A549 (cell line): ENCODE data around the gene AOAH. TPM values are rescaled to one million over a fixed set of nuclear protein-coding genes. Genes with fewer than 3 reads are reported as not detected.

Source experiments
- ATAC-seq, 2 experiments: fragments of 200-7000 bp in 1 of 2; fragments of >200 bp in 1 of 2; cut with Nextera tagmentation in 1 of 2; cut with Tn5 transposase in 1 of 2; 3 replicates each; pipeline versions ENCODE4 v1.8.0 to v1.9.1; 2018 to 2020; ENCODE audit warnings: mild to moderate bottlenecking in 1 of 2, moderate library complexity in 1 of 2
- CTCF ChIA-PET: fragments of 300-600 bp; sonication (Branson Sonifier 250); formaldehyde crosslinking; extraction: SDS; loops from one replicate; lab custom pipeline; 2021; ENCODE audit warnings: antibody characterized with exemption, inconsistent platforms; lab: Yijun Ruan, JAX
- POLR2A ChIA-PET: fragments of 350-600 bp; formaldehyde crosslinking; extraction: SDS; loops from one replicate; lab custom pipeline; 2021; ENCODE audit warnings: antibody characterized with exemption, inconsistent platforms; lab: Yijun Ruan, JAX
- DNase-seq, 2 experiments: peaks; one replicate each; pipeline versions ENCODE4 v3.0.0 to v3.0.0-alpha.2; 2011 to 2016; ENCODE audit warnings: low read depth in 1 of 2, low spot score in 1 of 2
- FAIRE-seq: peaks from 2 replicates; lab custom pipeline; 2011; peaks lifted over from hg19 to GRCh38; lab: Jason Lieb, UNC
- H3K27ac ChIP-seq, 2 experiments: fragments of >200 bp; sonication (Bioruptor Twin); formaldehyde crosslinking; 3 replicates each; pipeline ENCODE4 v1.5.1; 2016 to 2017
- H3K4me1 ChIP-seq: fragments of >200 bp; sonication (Bioruptor Twin); formaldehyde crosslinking; 3 replicates; pipeline ENCODE4 v1.6.1; 2016
- H3K4me2 ChIP-seq: fragments of >200 bp; sonication (Bioruptor Twin); formaldehyde crosslinking; 3 replicates; pipeline ENCODE4 v1.6.1; 2016
- H3K4me3 ChIP-seq: fragments of >200 bp; sonication (Bioruptor Twin); formaldehyde crosslinking; 3 replicates; pipeline ENCODE4 v1.5.1; 2016
- H3K9me3 ChIP-seq: fragments of >200 bp; sonication (Bioruptor Twin); formaldehyde crosslinking; 3 replicates; pipeline ENCODE4 v1.6.1; 2016
- BHLHE40 ChIP-seq: IDR thresholded peaks from 2 replicates; pipeline ENCODE4 v1.6.1; 2012; ENCODE audit warnings: low read depth, low read length, inconsistent platforms
- ESRRA ChIP-seq: fragments of 150-350 bp; IDR thresholded peaks from 2 replicates; pipeline ENCODE4 v1.6.1; 2014; ENCODE audit warnings: mild to moderate bottlenecking, low read length, borderline replicate concordance
- FOXS1 ChIP-seq: fragments of 250-450 bp; sonication (Bioruptor Pico); IDR thresholded peaks from 2 replicates; pipeline ENCODE4 v1.5.0; 2020; ENCODE audit warnings: mild to moderate bottlenecking, moderate library complexity
- HDAC2 ChIP-seq: fragments of 200-600 bp; sonication (generic); IDR thresholded peaks from 2 replicates; pipeline ENCODE4 v1.6.1; 2016
- HMGXB4 ChIP-seq: fragments of 250-450 bp; sonication (Bioruptor Pico); IDR thresholded peaks from 2 replicates; pipeline ENCODE4 v1.5.0; 2021; ENCODE audit warnings: mild to moderate bottlenecking, moderate library complexity, borderline replicate concordance
- HOXA7 ChIP-seq: fragments of 250-450 bp; sonication (Bioruptor Pico); IDR thresholded peaks from 2 replicates; pipeline ENCODE4 v1.5.0; 2020; ENCODE audit warnings: mild to moderate bottlenecking, moderate library complexity
- HOXB13 ChIP-seq: fragments of 250-450 bp; sonication (Bioruptor Pico); IDR thresholded peaks from 2 replicates; pipeline ENCODE4 v1.5.0; 2020; ENCODE audit warnings: low read depth, mild to moderate bottlenecking, moderate library complexity
- JUN ChIP-seq, 2 experiments: fragments of >200 bp; sonication (Bioruptor Twin); formaldehyde crosslinking; IDR thresholded peaks; 2 replicates in 1 of 2; 3 replicates in 1 of 2; pipeline ENCODE4 v1.6.1; 2016 to 2017
- KDM1A ChIP-seq: fragments of 200-600 bp; sonication (generic); IDR thresholded peaks from 2 replicates; pipeline ENCODE4 v1.6.1; 2016; ENCODE audit warnings: low read depth, mild to moderate bottlenecking
- MAX ChIP-seq: IDR thresholded peaks from 2 replicates; pipeline ENCODE4 v1.6.1; 2012
- NFE2L2 ChIP-seq: fragments of 150-350 bp; conservative IDR thresholded peaks from 2 replicates; pipeline ENCODE4 v1.6.1; 2014; ENCODE audit warnings: low read length
- PHF8 ChIP-seq: fragments of 200-600 bp; sonication (generic); IDR thresholded peaks from 2 replicates; pipeline ENCODE4 v1.6.1; 2016; ENCODE audit warnings: low read depth, mild to moderate bottlenecking, antibody characterized with exemption, moderate library complexity, borderline replicate concordance
- RARB ChIP-seq: fragments of 250-450 bp; sonication (Bioruptor Pico); IDR thresholded peaks from 2 replicates; pipeline ENCODE4 v1.8.0; 2021; ENCODE audit warnings: mild to moderate bottlenecking, moderate library complexity
- RFX5 ChIP-seq: fragments of 450-650 bp; IDR thresholded peaks from 2 replicates; pipeline ENCODE4 v1.7.1; 2014; ENCODE audit warnings: antibody characterized with exemption, mild to moderate bottlenecking, moderate library complexity
- RNF2 ChIP-seq: fragments of 200-600 bp; sonication (generic); IDR thresholded peaks from 2 replicates; pipeline ENCODE4 v1.6.1; 2016; ENCODE audit warnings: low read depth, mild to moderate bottlenecking, antibody characterized with exemption, moderate library complexity, borderline replicate concordance
- SMC3 ChIP-seq: fragments of >200 bp; sonication (Bioruptor Twin); formaldehyde crosslinking; IDR thresholded peaks from 3 replicates; pipeline ENCODE4 v1.6.1; 2018; ENCODE audit warnings: inconsistent platforms
- SREBF2 ChIP-seq: fragments of 450-650 bp; IDR thresholded peaks from 2 replicates; pipeline ENCODE4 v1.6.1; 2014; ENCODE audit warnings: mild to moderate bottlenecking, moderate library complexity
- TFCP2L1 ChIP-seq: fragments of 250-450 bp; sonication (Bioruptor Pico); IDR thresholded peaks from 2 replicates; pipeline ENCODE4 v1.5.0; 2021; ENCODE audit warnings: mild to moderate bottlenecking
- TP53 ChIP-seq: fragments of 250-450 bp; sonication (Bioruptor Pico); IDR thresholded peaks from 2 replicates; pipeline ENCODE4 v1.5.0; 2021; ENCODE audit warnings: mild to moderate bottlenecking, moderate library complexity
- ZFP36 ChIP-seq: fragments of 450-650 bp; IDR thresholded peaks from 2 replicates; pipeline ENCODE4 v1.6.1; 2014; ENCODE audit warnings: borderline replicate concordance; ENCODE audit not compliant: partially characterized antibody
- ZNF302 ChIP-seq: fragments of 250-450 bp; sonication (Bioruptor Pico); IDR thresholded peaks from 2 replicates; pipeline ENCODE4 v1.9.0; 2021; ENCODE audit warnings: inconsistent platforms, mild to moderate bottlenecking, moderate library complexity
- ZSCAN20 ChIP-seq: fragments of 250-450 bp; sonication (Bioruptor Pico); IDR thresholded peaks from 2 replicates; pipeline ENCODE4 v1.8.0; 2022; ENCODE audit warnings: mild to moderate bottlenecking, moderate library complexity
- WGBS: methylation state at CpG from one replicate; pipeline ENCODE4 v1.1.6; 2017; ENCODE audit errors: missing lambda C conversion rate; 5-methylcytosine and 5-hydroxymethylcytosine counted together
- polyA plus RNA-seq, 4 experiments: library from polyadenylated mRNA; depleted of rRNA in 3 of 4; stranded (reverse); fragments of >200 nt; fragmentation: RNase III in 1 of 4; extraction: RNeasy Plus Mini Kit Qiagen cat#74134 plus additional on column Dnase treatment in 1 of 4; gene quantifications; 2 replicates in 3 of 4; 3 replicates in 1 of 4; pipeline ENCODE4 v1.2.3, GENCODE V29; 2011 to 2017
- TF ChIP-seq, protein P1 (sequence below): fragments of >200 bp; sonication (Bioruptor Twin); formaldehyde crosslinking; IDR thresholded peaks from 3 replicates; pipeline ENCODE4 v1.5.1; 2016
- TF ChIP-seq, protein P2 (sequence below): fragments of >200 bp; sonication (Bioruptor Twin); formaldehyde crosslinking; IDR thresholded peaks from 2 replicates; pipeline ENCODE4 v1.6.1; 2016

Gene AOAH
- polyA plus RNA-seq, 2 of the 4 experiments (the other 2 are of a cell fraction): 0.09 TPM; not detected in 1

DNA sequence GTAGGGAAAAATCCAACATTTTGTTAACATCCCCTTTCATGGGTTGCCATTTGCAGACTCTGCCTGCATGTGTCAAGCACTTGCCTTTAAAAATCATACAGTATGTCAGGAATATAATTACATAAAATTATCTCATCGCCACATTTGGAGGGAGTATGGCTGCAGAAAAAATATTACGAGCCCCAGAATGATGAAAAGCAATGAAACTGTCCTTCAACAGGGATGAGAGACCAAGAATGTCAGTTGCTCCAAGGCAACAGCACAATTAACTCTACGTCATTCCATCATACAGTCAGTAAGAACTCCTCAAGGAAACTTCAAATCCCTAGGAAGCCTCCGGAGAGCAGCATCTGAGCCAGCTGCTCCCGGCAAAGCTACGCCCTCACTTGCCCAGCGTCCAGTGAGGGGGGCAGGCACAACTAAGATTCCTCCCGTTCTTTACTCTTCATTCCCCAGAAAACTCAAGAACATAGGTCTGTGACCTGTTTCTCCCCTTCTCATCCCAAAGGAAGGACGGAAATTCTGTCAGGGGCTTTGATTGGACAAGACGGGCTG lies 201.8 kb downstream of the AOAH start:
- Histone ChIP-seq H3K4me1 (peaks cover 18% of the 10 kb centered on the region), H3K4me3 (no peak overlapping the region), H3K9me3 (no peaks in the 10 kb centered on the region), H3K27ac (no peak overlapping the region), H3K4me2 (no peak overlapping the region)
- no peak for FAIRE-seq
- CTCF ChIA-PET: interaction anchor here (1.1 to 1.6 kb wide), 4 partner anchors 35 to 149 kb away, joined by 3 to 9 read pairs (median 3); no protein-coding TSS in a partner anchor
- no peak for DNase-seq
- TF ChIP-seq TP53 (CRISPR knock-in tag): no peak
- TF ChIP-seq BHLHE40: no peak
- TF ChIP-seq ZSCAN20 (CRISPR knock-in tag): no peak
- TF ChIP-seq, protein P1, sequence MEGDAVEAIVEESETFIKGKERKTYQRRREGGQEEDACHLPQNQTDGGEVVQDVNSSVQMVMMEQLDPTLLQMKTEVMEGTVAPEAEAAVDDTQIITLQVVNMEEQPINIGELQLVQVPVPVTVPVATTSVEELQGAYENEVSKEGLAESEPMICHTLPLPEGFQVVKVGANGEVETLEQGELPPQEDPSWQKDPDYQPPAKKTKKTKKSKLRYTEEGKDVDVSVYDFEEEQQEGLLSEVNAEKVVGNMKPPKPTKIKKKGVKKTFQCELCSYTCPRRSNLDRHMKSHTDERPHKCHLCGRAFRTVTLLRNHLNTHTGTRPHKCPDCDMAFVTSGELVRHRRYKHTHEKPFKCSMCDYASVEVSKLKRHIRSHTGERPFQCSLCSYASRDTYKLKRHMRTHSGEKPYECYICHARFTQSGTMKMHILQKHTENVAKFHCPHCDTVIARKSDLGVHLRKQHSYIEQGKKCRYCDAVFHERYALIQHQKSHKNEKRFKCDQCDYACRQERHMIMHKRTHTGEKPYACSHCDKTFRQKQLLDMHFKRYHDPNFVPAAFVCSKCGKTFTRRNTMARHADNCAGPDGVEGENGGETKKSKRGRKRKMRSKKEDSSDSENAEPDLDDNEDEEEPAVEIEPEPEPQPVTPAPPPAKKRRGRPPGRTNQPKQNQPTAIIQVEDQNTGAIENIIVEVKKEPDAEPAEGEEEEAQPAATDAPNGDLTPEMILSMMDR: no peak
- TF ChIP-seq RNF2: no peak
- no peak for TF ChIP-seq PHF8
- no peak for TF ChIP-seq MAX
- TF ChIP-seq KDM1A: no peak
- no peak for TF ChIP-seq NFE2L2
- TF ChIP-seq SMC3: no peak
- TF ChIP-seq HDAC2: no peak
- TF ChIP-seq JUN (IDR thresholded peaks at IDR 0.05): no peak
- no peak for TF ChIP-seq RARB (CRISPR knock-in tag)
- no peak for TF ChIP-seq HOXA7 (CRISPR knock-in tag)
- no peak for TF ChIP-seq ZNF302
- TF ChIP-seq HMGXB4 (CRISPR knock-in tag): no peak
- POLR2A ChIA-PET: no interaction called here
- ATAC-seq: no peak
- WGBS: 81% methylated on average over 10 of the region's 10 CpGs

GRCh38 chr7:36521911-36522310 lies 202.4 kb downstream of the AOAH start:
- Histone ChIP-seq H3K9me3 (no peaks in the 10 kb centered on the region), H3K4me1 (peaks cover 13% of the 10 kb centered on the region)
- CTCF ChIA-PET: interaction anchor here (1.1 to 1.2 kb wide), 2 partner anchors 34 to 149 kb away, joined by 3 read pairs; no protein-coding TSS in a partner anchor
- no peak for TF ChIP-seq RFX5
- TF ChIP-seq SREBF2: no peak
- TF ChIP-seq ZFP36: no peak
- no peak for TF ChIP-seq KDM1A
- no peak for TF ChIP-seq FOXS1 (CRISPR knock-in tag)
- TF ChIP-seq, protein P2, sequence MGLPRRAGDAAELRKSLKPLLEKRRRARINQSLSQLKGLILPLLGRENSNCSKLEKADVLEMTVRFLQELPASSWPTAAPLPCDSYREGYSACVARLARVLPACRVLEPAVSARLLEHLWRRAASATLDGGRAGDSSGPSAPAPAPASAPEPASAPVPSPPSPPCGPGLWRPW: no peak
- TF ChIP-seq HOXA7 (CRISPR knock-in tag): no peak
- TF ChIP-seq ESRRA: no peak
- no peak for TF ChIP-seq MAX
- TF ChIP-seq HOXB13 (CRISPR knock-in tag): no peak
- no peak for TF ChIP-seq TFCP2L1
- TF ChIP-seq, all 56 proteins: peak for 0
- POLR2A ChIA-PET: no interaction called here
- WGBS: 62% methylated on average over 10 of the region's 10 CpGs
- ATAC-seq: no peak
- no peak overlapping the region for H3K27ac ChIP-seq
- no peak overlapping the region for H3K4me3 ChIP-seq
- no peak overlapping the region for H3K4me2 ChIP-seq
- FAIRE-seq: no peak
- DNase-seq: no peak
